GM21576 (cell line): Measurements from ENCODE around the gene MEF2A.

Experiments used
- ATAC-seq: cut with Tn5 transposase; IDR thresholded peaks from one replicate; pipeline ENCODE4 v1.9.1; 2021; ENCODE audit warnings: mild to moderate bottlenecking, moderate library complexity; ENCODE audit not compliant: unreplicated experiment

MEF2A gene

GRCh38 chr15:99562238-99562637 is 3.5 kb upstream of the MEF2A start:
- ATAC-seq = no peak

GRCh38 chr15:99564221-99565048 is 1.3 kb upstream of the MEF2A start:
- peak; percentile 36 for ATAC-seq

- peak; percentile 48 for ATAC-seq
These were observed 810 bp upstream of the MEF2A start for GRCh38 chr15:99565049-99565298.

GRCh38 chr15:99566157-99566897 is 543 bp downstream of the MEF2A start:
- no peak for ATAC-seq

- ATAC-seq = no peak
These were observed 3.0 kb downstream of the MEF2A start for GRCh38 chr15:99568625-99569352.

- no peak for ATAC-seq
These were observed 5.5 kb downstream of the MEF2A start for GRCh38 chr15:99571299-99571698.

- ATAC-seq = no peak
These were observed 8.3 kb downstream of the MEF2A start for GRCh38 chr15:99574048-99574447.

- ATAC-seq = no peak
These were observed 8.7 kb downstream of the MEF2A start for GRCh38 chr15:99574502-99574901.

GRCh38 chr15:99578809-99579208 is 13.0 kb downstream of the MEF2A start:
- no peak for ATAC-seq

GRCh38 chr15:99580076-99580475 is 14.3 kb downstream of the MEF2A start:
- ATAC-seq = no peak

- no peak for ATAC-seq
These were observed 16.8 kb downstream of the MEF2A start for GRCh38 chr15:99582508-99582960.

GRCh38 chr15:99584081-99584600 is 18.4 kb downstream of the MEF2A start:
- no peak for ATAC-seq

GRCh38 chr15:99586121-99586520 is 20.3 kb downstream of the MEF2A start:
- ATAC-seq = no peak

- ATAC-seq = no peak
These were observed 24.0 kb downstream of the MEF2A start for GRCh38 chr15:99589801-99590200.

GRCh38 chr15:99590913-99591646 is 25.3 kb downstream of the MEF2A start:
- ATAC-seq = no peak

- no peak for ATAC-seq
These were observed 26.5 kb downstream of the MEF2A start for GRCh38 chr15:99592145-99592791.

GRCh38 chr15:99593070-99593469 is 27.3 kb downstream of the MEF2A start:
- ATAC-seq = no peak

GRCh38 chr15:99594916-99595315 is 29.1 kb downstream of the MEF2A start:
- no peak for ATAC-seq

GRCh38 chr15:99598296-99598695 is 32.5 kb downstream of the MEF2A start:
- no peak for ATAC-seq

- no peak for ATAC-seq
These were observed 38.0 kb downstream of the MEF2A start for GRCh38 chr15:99603828-99604227.
